DMS53 treated with DMSO at 0.1 percent for 48 hours (cell line): ENCODE measurements around the gene SLC36A4.
"Not testable (repeated sequence)": the region's sequence is repeated elsewhere in the genome, so short reads cannot be mapped to it uniquely, and the experiment has no call there.

ENCODE experiments used
- DNase-seq: peaks from one replicate; lab custom pipeline; 2025; ENCODE audit not compliant: unreplicated experiment; lab: John Stamatoyannopoulos, UW

The SLC36A4 gene

DNA sequence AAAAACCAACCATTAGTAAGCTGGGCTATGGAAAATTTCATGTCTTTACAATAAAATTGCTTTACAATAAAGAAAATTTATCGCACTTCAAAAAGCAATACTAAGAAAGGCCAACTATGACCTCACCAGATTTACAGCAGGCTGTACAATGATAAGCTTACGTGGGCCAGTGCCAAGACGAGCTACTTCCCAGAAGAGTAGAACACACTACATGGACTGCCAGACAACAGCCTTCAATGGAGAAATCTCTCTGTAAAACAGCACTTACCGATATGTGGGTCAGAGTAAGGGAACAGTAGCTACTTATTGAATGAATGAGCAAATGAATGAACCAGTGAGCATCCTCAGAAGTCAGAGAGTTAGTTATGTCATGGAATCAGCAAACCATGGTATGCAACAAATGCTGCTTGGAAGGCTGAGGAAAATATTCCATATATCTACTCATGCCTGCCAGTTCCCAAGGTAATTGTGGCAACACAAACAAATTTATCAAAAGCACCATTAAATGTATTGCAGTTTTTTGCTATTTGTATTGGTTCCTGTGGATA, 74.4 kb downstream of the SLC36A4 start:
- no peak for DNase-seq

DNA sequence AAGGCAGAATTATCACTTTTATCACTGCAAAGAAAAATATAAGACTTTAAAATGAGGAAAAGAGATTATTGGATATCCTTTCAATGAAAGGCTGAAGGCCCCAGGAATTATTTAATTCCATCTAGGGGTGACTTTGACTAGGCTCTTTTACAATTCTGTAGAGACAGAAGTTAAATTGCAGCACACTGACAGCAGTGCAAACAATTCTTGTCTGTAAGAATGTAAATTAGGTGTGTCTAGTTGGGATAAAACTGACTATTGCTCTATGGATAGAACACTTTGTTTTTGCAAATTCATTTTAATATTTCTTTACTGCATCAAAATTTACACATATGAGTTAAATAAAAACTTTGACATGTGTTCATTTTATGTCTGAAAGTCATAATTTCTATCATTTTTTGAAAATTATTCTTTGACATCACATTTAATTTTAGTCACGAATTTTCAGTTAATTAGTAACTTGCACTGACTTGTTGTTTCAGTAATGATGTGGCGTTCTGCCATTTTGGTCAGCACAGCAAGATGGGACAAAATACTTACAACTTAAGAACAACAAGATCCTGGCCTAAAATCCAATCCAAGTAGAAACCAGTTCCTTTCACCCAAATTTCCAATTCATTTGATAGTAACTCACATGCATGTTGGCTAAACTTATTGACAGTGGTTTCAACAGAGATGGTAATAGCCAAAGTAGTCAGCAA, 75.1 kb downstream of the SLC36A4 start:
- DNase-seq: no peak

GRCh38 chr11:93118276-93118675, 79.5 kb downstream of the SLC36A4 start:
- no peak for DNase-seq

DNA sequence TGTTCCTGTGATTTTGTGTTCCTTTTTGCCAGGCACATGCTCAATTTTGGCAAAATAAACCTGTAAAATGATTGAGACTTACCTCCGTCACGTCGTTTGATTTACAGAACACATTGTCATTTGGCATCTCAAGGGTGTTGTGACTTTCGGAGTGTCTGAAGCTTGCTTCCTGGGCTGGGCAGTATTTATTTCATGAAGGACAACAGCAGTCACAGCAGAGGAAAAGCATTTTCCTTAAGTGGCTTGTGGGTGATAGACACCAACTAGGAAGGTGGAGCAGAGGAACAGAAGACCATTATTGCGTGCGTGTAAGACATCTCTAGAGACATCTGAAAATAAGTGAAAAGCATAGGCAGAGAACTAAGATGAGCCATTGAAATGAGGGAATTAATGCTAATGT, 80.2 kb downstream of the SLC36A4 start:
- no peak for DNase-seq

DNA sequence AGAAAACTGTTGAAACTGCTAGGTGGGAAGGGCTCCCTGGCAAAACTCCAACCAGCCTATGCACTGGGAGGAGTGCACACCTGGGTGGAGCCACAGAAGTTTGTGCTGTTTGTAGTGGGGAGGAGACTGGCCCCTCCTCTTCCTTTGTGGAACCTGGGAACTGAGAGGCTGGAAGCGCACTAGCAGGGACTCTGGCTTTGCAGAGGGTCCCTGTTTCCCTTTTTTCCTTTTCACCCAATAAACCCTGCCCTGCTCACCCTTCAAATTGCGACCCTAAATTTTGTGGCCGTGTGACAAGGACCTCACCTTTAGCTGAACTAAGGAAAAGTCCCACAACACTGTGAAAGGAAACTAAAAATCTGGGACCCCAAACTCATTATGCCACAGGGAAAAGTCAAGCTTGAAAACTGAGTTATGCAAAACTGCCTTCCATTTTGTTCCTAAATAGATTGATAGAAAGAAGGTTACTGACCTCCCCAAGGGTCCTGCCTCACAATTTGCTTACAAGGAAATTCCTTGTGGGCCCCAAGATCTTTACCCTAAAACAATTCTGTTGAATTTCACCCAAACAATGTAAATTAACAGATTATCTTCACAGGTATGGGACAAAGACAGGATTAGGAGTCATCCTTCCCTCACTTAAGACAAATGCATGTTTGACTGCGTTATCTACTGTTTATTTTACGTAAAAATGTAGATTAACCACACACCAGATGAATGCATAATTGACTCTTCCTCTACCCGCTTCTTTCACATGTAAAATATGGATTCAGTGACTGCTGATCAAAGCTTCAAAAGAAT, 81.0 kb downstream of the SLC36A4 start:
- DNase-seq: no peak

- DNase-seq: no peak
Observed at GRCh38 chr11:93114304-93114703, 83.5 kb downstream of the SLC36A4 start.

DNA sequence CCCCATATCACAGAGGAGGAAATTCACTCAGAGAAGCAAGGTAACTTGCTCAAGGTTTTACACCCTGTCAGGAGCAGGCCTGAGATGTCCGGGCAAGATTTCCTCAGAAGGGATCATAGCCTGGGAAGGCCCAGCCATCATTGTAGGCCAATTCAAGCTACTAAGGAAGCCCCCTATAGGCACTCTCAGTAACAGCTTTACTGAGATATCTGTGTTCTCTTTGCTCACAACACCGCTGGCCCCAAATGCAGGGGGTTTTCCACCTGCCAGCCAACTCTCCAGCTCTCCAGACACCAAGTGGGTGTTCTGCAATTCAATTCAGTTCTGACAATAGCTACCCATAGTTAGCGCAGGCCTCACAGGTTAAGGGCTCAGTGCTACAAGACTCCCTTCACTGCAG, 84.0 kb downstream of the SLC36A4 start:
- no peak for DNase-seq

DNA sequence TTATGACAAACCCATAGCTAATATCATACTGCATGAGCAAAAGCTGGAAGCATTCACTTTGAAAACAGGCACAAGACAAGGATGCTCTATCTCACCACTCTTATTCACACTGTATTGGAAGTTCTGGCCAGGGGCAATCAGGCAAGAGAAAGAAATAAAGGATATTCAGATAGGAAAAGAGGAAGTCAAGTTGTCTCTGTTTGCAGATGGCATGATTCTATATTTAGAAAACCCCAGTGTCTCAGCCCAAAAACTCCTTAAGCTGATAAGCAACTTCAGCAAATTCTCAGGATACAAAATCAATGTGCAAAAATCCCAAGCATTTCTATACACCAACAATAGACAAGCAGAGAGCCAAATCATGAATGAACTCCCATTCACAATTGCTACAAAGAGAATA, 86.6 kb downstream of the SLC36A4 start:
- DNase-seq: not testable (repeated sequence)

DNA sequence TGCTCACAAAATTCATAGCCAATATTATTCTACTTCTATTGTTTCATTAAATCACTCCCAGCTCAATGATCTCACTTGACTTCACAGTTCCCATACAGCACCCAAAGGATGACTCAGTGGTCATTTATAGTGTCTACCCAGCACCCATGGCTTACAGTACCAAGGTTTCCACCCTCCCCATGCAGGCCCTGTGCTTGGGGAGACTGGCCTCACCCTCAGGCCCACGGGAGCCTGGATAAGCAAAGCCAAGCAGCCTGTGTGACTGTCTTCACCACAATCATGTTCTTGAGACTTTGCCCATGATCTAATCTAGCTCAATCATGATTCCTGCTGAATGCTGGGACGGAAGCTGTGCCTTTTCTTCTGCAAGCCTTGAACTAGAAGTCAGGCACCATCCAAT, 97.6 kb downstream of the SLC36A4 start:
- DNase-seq: no peak

GRCh38 chr11:93099806-93100205, 98.0 kb downstream of the SLC36A4 start:
- no peak for DNase-seq
